WI38 (cell line): ENCODE data around the gene FOXL3.

Source experiments
- H3K4me3 ChIP-seq: 2 replicates; pipeline ENCODE4 v1.5.1; 2011; ENCODE audit warnings: low read depth, mild to moderate bottlenecking, control low read depth, low read length
- CTCF ChIP-seq: IDR thresholded peaks from 2 replicates; pipeline ENCODE4 v1.5.1; 2012; ENCODE audit warnings: low read depth, mild to moderate bottlenecking, control low read depth, low read length

FOXL3 gene

GRCh38 chr7:256461-256940 is 33.5 kb upstream of the FOXL3 start:
- TF ChIP-seq CTCF = no peak

DNA sequence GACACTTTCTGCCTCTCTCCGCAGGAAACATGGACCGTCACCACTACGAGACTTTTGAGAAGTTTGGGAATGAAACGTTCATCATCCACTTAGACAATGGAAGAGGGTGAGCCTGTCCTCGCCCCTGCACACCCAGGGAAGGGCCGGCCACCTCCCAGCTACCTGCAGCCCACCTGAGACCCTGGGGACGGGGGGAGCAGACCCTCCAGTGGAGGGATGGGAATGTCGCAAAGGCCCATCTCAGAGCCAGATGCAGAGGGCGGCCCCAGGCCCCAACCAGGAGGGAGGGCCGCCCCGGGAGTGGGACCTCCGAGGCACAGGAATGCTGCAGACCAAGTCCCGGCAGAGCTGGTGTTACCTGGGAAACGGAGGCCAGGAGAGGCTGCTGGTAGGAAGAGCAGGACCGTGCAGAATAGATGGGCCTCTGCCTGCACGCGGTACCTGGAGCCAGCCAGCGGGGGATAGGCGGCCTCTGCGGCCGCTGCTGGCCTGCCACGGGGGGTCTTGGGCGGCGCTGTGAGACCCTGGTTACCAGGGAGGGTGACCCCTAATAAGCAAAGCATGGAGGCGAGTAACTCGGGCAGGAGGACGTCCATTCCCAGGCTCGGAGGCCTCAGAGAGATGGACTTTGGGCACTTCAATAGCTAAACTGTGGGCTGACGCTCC is 32.9 kb upstream of the FOXL3 start:
- TF ChIP-seq CTCF = no peak
- H3K4me3 ChIP-seq = no peak overlapping the region

More at GRCh38 chr7:256461-256940, 33.5 kb upstream of the FOXL3 start:
- no peak overlapping the region for H3K4me3 ChIP-seq

- H3K4me3 ChIP-seq = no peak overlapping the region
- no peak for TF ChIP-seq CTCF
These were observed 32.4 kb upstream of the FOXL3 start for GRCh38 chr7:257647-257992.

DNA sequence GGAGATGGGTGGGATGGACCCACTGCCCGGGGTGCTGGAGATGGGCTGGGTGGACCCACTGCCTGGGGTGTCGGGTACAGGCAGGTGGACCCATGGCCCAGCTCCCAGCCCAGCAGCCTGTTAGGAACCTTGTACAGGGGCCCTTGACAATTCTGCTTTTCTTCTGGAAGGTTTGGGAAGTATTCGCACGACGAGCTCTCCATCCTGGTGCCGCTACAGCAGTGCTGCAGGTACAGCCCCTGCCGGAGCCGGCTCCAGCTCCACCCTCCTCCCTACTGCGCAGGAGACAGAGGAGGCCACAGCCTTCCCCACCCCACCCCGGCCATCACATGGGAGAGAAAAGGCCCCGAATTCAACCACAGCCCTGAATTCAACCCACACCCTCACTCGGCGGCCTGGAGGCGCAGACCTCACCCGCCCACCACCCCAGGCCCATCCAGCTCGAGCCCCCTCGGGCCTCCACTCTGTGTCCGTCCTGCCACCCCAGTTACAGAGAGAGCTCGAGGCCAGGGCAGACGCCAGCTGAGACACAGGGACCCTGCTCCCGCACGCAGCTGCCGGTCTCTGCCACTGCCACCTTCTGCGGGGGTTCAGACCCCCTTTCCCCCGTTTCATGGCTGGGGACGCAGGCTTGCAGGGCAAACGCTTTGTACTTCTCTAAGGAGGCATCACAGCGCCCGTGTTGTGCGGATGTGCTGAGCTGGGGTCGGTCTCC is 31.3 kb upstream of the FOXL3 start:
- TF ChIP-seq CTCF = no peak
- no peak overlapping the region for H3K4me3 ChIP-seq

- H3K4me3 ChIP-seq = no peak overlapping the region
- no peak for TF ChIP-seq CTCF
These were observed 30.8 kb upstream of the FOXL3 start for GRCh38 chr7:259191-259505.

DNA sequence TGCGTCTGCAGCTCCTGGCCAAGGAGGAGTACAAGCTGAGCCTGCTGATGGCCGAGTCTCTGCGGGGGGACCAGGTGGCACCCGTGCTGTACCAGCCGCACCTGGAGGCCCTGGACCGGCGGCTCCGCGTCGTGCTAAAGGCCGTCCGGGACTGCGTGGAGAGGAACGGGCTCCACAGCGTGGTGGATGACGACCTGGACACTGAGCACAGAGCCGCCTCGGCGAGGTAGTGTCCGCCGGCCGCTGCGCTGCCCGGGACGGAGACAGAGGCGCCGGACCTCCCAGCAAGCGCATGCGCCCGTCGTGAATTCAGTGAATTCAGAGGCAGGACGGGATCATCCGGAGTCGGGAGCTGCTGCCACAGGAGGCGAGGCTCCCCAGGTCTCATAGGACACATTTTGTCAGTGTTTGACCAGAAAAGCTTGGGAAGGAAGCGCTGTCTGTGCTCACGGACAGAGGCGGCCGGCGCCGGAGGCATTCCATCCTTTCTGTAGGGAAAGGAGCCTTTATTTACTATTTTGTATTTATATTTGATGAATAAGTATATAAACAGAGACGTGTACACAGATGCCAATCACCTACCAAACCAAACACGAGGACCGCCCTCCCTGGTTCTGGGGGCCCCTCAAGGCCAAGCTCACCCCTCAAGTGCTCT is 30.1 kb upstream of the FOXL3 start:
- no peak overlapping the region for H3K4me3 ChIP-seq
- TF ChIP-seq CTCF = no peak
